GM23338 (cell line): ENCODE data around the gene MAGOHB. TPM values are rescaled to one million over a fixed set of nuclear protein-coding genes. Genes with fewer than 3 reads are reported as not detected.
"Not testable (repeated sequence)": the region's sequence is repeated elsewhere in the genome, so short reads cannot be mapped to it uniquely, and the experiment has no call there.

Experiments
- ATAC-seq: fragments of 200-7000 bp; cut with Tn5 transposase; 3 replicates; pipeline ENCODE4 v1.9.1; 2020
- DNase-seq: peaks from one replicate; pipeline ENCODE4 v3.0.0-alpha.2; 2015; ENCODE audit warnings: low spot score
- H2AFZ ChIP-seq: fragments of 200-600 bp; sonication (generic); 2 replicates; pipeline ENCODE4 v1.8.0; 2016; ENCODE audit warnings: antibody characterized with exemption, mild to moderate bottlenecking, moderate library complexity
- H3F3A ChIP-seq: fragments of 200-600 bp; sonication (generic); replicated peaks from 2 replicates; pipeline ENCODE4 v1.8.0; 2017; ENCODE audit warnings: antibody characterized with exemption, mixed run types, low read depth
- H3K27ac ChIP-seq: fragments of 200-600 bp; sonication (generic); 2 replicates; pipeline ENCODE4 v1.6.1; 2016; ENCODE audit warnings: low read depth
- H3K27me3 ChIP-seq: fragments of 200-600 bp; sonication (generic); 2 replicates; pipeline ENCODE4 v1.8.0; 2016; ENCODE audit warnings: mild to moderate bottlenecking, mixed run types, moderate library complexity; ENCODE audit not compliant: insufficient read depth
- H3K36me3 ChIP-seq: fragments of 200-600 bp; sonication (generic); 2 replicates; pipeline ENCODE4 v1.8.0; 2016; ENCODE audit warnings: mild to moderate bottlenecking; ENCODE audit not compliant: insufficient read depth
- H3K4me1 ChIP-seq: fragments of 200-600 bp; sonication (generic); 2 replicates; pipeline ENCODE4 v1.8.0; 2016; ENCODE audit warnings: mild to moderate bottlenecking, moderate library complexity; ENCODE audit not compliant: insufficient read depth
- H3K4me2 ChIP-seq: fragments of 200-600 bp; sonication (generic); 2 replicates; pipeline ENCODE4 v1.7.1; 2017; ENCODE audit warnings: mixed run types
- H3K4me3 ChIP-seq: fragments of 200-600 bp; sonication (generic); 2 replicates; pipeline ENCODE4 v1.6.1; 2016; ENCODE audit warnings: mixed run types
- H3K79me2 ChIP-seq: fragments of 200-600 bp; sonication (generic); replicated peaks from 2 replicates; pipeline ENCODE4 v1.8.0; 2017; ENCODE audit warnings: mild to moderate bottlenecking; ENCODE audit not compliant: insufficient read depth
- H3K9me2 ChIP-seq: fragments of 200-600 bp; sonication (generic); 2 replicates; pipeline ENCODE4 v1.8.0; 2017; ENCODE audit not compliant: insufficient read depth
- H4K20me1 ChIP-seq: fragments of 200-600 bp; sonication (generic); replicated peaks from 2 replicates; pipeline ENCODE4 v1.8.0; 2017; ENCODE audit warnings: mild to moderate bottlenecking; ENCODE audit not compliant: insufficient read depth
- H3K27ac Mint-ChIP-seq: 2 replicates; pipeline ENCODE4 v1.8.0; 2020; ENCODE audit warnings: inconsistent platforms, mild to moderate bottlenecking, moderate library complexity, mixed read lengths
- H3K27me3 Mint-ChIP-seq: 3 replicates; pipeline ENCODE4 v1.8.0; 2022; ENCODE audit warnings: low read depth, mild to moderate bottlenecking, moderate library complexity, mixed read lengths, inconsistent platforms; ENCODE audit not compliant: insufficient read depth, poor library complexity
- H3K36me3 Mint-ChIP-seq: 3 replicates; pipeline ENCODE4 v1.8.0; 2021; ENCODE audit warnings: low read depth, mild to moderate bottlenecking, inconsistent platforms, moderate library complexity, mixed read lengths
- H3K4me1 Mint-ChIP-seq: 3 replicates; pipeline ENCODE4 v1.8.0; 2020; ENCODE audit warnings: mild to moderate bottlenecking, inconsistent platforms, mixed read lengths
- H3K4me3 Mint-ChIP-seq: 3 replicates; pipeline ENCODE4 v1.8.0; 2021; ENCODE audit warnings: moderate library complexity, mild to moderate bottlenecking, inconsistent platforms, mixed read lengths
- H3K9me3 Mint-ChIP-seq: 3 replicates; pipeline ENCODE4 v1.8.0; 2020; ENCODE audit warnings: moderate library complexity, mild to moderate bottlenecking, inconsistent platforms, mixed read lengths
- CREB1 ChIP-seq: fragments of 250-450 bp; sonication (Bioruptor Pico); IDR thresholded peaks from 2 replicates; pipeline ENCODE4 v1.5.0; 2020; ENCODE audit warnings: low read depth, mild to moderate bottlenecking, moderate library complexity
- CTCF ChIP-seq, 2 experiments: fragments of 200-600 bp in 1 of 2; sonication (generic) in 1 of 2; conservative IDR thresholded peaks; 2 replicates each; pipeline versions ENCODE4 v1.5.1 to v1.6.1; 2016 to 2017; ENCODE audit warnings: antibody characterized with exemption in 2 of 2, low read depth in 2 of 2, mild to moderate bottlenecking in 2 of 2, moderate library complexity in 1 of 2
- EZH2 ChIP-seq: fragments of 200-600 bp; sonication (generic); IDR thresholded peaks from one replicate; pipeline ENCODE4 v1.8.0; 2017; ENCODE audit warnings: antibody characterized with exemption, mild to moderate bottlenecking, low read depth; ENCODE audit not compliant: unreplicated experiment
- EZH2phosphoT487 ChIP-seq: fragments of 200-600 bp; sonication (generic); IDR thresholded peaks from one replicate; pipeline ENCODE4 v1.8.1; 2018; ENCODE audit warnings: antibody characterized with exemption; ENCODE audit not compliant: unreplicated experiment
- NANOG ChIP-seq: IDR thresholded peaks from 2 replicates; pipeline ENCODE4 v1.6.1; 2016; ENCODE audit warnings: antibody characterized with exemption, borderline replicate concordance
- REST ChIP-seq: IDR thresholded peaks from one replicate; pipeline ENCODE4 v1.6.1; 2018; ENCODE audit warnings: antibody characterized with exemption; ENCODE audit not compliant: unreplicated experiment
- ZNF114 ChIP-seq: fragments of 250-450 bp; sonication (Bioruptor Pico); IDR thresholded peaks from 2 replicates; pipeline ENCODE4 v1.5.0; 2020; ENCODE audit warnings: mild to moderate bottlenecking, moderate library complexity
- polyA plus RNA-seq: library from polyadenylated mRNA; unstranded; fragments of >200 nt; fragmentation: Nextera tagmentation; extraction: Ambion mirVana; gene quantifications from 2 replicates; pipeline ENCODE4 v1.2.1, GENCODE V29; 2016
- total RNA-seq: library from RNA; depleted of rRNA; stranded (reverse); fragments of >200 nt; shearing (Covaris generic); gene quantifications from 2 replicates; pipeline ENCODE4 v1.2.3, GENCODE V29; 2014
- TF ChIP-seq, protein P1 (sequence below): IDR thresholded peaks from 2 replicates; pipeline ENCODE4 v1.6.1; 2016; ENCODE audit warnings: antibody characterized with exemption

MAGOHB gene
- total and polyA plus RNA-seq, 2 experiments from 2014 or later: 38.5 to 175 TPM

GRCh38 chr12:10582704-10583103 lies 30.7 kb downstream of the MAGOHB start:
- no peak overlapping the region for H3K4me3 ChIP-seq
- no peaks in the 10 kb centered on the region; the same call in 1 of the 2 replicates for H3K36me3 ChIP-seq
- H3K4me2 ChIP-seq: no peak overlapping the region
- no peak overlapping the region for H3K4me3 Mint-ChIP-seq
- H3K4me1 ChIP-seq: no peaks in the 10 kb centered on the region
- no peak overlapping the region for H2AFZ ChIP-seq
- H3F3A ChIP-seq: no peaks in the 10 kb centered on the region
- TF ChIP-seq EZH2 (no peak), ZNF114 (CRISPR knock-in tag) (no peak), CTCF (conservative IDR thresholded peaks at IDR 0.05; ENCODE audit: low read depth in 2 of 2) (no peak), REST (no peak), CREB1 (CRISPR knock-in tag) (no peak), EZH2phosphoT487 (no peak), NANOG (no peak)
- TF ChIP-seq, protein P1, sequence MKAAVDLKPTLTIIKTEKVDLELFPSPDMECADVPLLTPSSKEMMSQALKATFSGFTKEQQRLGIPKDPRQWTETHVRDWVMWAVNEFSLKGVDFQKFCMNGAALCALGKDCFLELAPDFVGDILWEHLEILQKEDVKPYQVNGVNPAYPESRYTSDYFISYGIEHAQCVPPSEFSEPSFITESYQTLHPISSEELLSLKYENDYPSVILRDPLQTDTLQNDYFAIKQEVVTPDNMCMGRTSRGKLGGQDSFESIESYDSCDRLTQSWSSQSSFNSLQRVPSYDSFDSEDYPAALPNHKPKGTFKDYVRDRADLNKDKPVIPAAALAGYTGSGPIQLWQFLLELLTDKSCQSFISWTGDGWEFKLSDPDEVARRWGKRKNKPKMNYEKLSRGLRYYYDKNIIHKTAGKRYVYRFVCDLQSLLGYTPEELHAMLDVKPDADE: no peak
- H3K27ac Mint-ChIP-seq: no peak overlapping the region
- DNase-seq (no peak), ATAC-seq (no peak)
- H3K36me3 Mint-ChIP-seq: peaks cover 38% of the 10 kb centered on the region
- no peaks in the 10 kb centered on the region for H3K27me3 Mint-ChIP-seq
- no peaks in the 10 kb centered on the region for H3K9me2 ChIP-seq
- H3K79me2 ChIP-seq: no peaks in the 10 kb centered on the region
- no peak overlapping the region for H3K27ac ChIP-seq
- H4K20me1 ChIP-seq: no peaks in the 10 kb centered on the region
- H3K9me3 Mint-ChIP-seq: peaks cover 26% of the 10 kb centered on the region; the same call in 2 of the 3 replicates
- H3K27me3 ChIP-seq: no peaks in the 10 kb centered on the region
- peaks cover 3% of the 10 kb centered on the region; the same call in 2 of the 3 replicates for H3K4me1 Mint-ChIP-seq

- not testable (repeated sequence) for H3K27ac Mint-ChIP-seq, H3F3A ChIP-seq, H3K27me3 ChIP-seq, H3K27ac ChIP-seq, H3K79me2 ChIP-seq, H3K4me2 ChIP-seq, ATAC-seq, H3K27me3 Mint-ChIP-seq, H3K9me2 ChIP-seq, H3K4me1 ChIP-seq, H3K4me1 Mint-ChIP-seq, DNase-seq, H3K4me3 ChIP-seq, H2AFZ ChIP-seq, H3K4me3 Mint-ChIP-seq, H4K20me1 ChIP-seq, H3K36me3 ChIP-seq
- Mint-ChIP-seq H3K36me3 (peaks cover 38% of the 10 kb centered on the region), H3K9me3 (peaks cover 26% of the 10 kb centered on the region; the same call in 2 of the 3 replicates)
Measured at GRCh38 chr12:10582133-10582532, 31.3 kb downstream of the MAGOHB start.
